Stromal cell of bone marrow (primary cell): ENCODE measurements around the gene PPP1R1A.

Source experiments
- DNase-seq: peaks from one replicate; pipeline ENCODE4 v3.0.0-alpha.2; 2012; ENCODE audit warnings: low read depth

PPP1R1A gene

GRCh38 chr12:54603173-54603814 lies 14.8 kb upstream of the PPP1R1A start:
- DNase-seq: peak; percentile 47

- DNase-seq: no peak
These were observed 14.2 kb upstream of the PPP1R1A start for GRCh38 chr12:54602661-54603060.

DNA sequence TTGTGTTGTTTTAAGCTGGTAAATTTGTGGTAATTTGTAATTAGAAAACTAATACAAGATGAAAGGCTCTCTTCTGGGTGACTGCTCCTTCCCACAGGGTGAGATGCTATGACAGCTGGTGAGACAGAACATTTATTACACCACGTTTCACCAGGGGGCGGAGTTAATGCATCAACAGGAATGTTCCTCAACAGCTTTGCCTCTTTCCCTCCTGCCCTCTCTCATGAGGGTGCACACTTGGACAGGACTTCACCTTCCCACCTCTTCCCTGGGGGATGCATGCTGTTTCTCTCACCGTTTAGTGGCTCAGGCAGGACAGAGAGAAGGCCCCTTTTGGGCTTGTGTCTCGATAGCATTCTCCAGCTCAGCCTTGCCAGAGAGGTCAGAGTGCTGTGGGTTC lies 13.4 kb upstream of the PPP1R1A start:
- DNase-seq: no peak

DNA sequence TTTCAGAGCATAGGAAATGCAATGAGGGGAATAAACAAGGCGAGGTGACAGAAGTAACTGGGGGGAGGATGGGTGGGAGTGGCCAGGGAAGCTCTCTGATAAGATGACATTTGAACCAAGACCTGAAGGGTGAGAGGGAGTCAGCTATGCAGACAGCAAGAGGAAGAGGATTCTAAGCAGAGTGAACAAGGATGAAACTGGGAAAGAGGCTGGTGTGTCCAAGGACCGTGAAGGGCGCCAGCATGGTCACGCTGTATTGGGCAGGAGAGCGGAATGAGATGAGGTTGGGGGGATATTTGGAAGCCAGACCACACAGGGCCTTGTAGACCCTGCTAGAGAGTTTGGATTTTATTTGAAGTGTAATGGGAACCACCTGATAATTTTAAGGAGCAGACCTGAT lies 10.5 kb upstream of the PPP1R1A start:
- no peak for DNase-seq

DNA sequence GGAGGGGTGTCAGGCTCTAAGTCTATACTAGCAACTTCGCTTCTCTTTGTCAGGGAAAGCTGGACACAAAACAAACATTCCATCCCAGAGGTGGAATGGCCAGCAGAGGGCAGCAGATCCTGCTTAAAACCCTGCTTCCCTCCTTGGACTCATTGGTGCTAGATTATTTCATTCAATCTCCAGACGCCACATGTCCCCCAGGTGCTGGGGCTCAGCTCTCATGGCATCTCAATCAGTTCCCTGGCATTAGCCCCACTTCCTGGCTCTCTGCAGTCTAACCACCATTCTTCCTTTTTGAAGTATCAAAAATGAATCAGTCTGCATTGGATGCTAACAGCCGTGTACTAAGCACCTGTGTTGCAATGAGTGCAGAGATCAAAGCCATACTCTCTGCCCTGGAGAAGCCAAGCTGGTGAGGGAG lies 8.1 kb upstream of the PPP1R1A start:
- peak; percentile 44 for DNase-seq

DNA sequence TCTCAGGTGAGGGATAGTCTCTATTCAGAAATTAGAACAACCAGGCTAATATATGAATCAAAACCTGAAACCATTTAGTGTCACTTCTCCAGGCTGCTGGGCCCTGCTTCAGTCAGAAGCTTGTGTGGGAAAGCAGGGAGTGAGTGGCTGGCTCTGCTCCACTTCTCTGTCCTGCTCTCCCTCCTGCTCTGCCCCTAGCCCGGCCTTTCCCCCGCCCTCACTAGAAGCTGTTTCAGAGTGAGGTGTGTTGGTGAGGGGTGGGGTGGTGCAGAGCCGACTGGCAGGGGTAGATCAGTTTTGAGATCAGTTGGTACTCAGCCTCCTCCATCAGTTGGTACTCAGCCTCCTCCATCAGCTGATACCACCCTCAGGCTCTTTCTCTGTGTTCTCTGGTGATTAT lies 7.0 kb upstream of the PPP1R1A start:
- no peak for DNase-seq

DNA sequence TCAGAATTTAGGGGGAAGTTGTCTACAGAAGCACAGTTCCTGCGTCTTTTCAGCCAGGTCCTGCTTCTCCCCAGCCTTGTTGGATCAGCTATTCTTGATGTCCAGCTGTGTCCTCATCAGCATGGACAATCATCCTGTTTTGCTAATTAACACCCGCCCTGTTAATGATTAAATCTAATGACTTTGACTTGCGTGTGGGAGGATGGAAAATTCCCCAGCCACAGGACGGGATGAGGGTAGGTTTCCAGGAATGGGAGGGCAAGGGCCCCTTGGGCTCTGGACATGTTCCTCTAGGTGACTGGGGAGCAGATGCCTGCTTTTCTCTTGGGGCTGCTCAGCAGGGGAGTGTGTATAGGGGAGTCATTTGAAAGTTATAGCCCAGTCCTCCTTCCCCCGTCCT lies 5.3 kb upstream of the PPP1R1A start:
- no peak for DNase-seq

DNA sequence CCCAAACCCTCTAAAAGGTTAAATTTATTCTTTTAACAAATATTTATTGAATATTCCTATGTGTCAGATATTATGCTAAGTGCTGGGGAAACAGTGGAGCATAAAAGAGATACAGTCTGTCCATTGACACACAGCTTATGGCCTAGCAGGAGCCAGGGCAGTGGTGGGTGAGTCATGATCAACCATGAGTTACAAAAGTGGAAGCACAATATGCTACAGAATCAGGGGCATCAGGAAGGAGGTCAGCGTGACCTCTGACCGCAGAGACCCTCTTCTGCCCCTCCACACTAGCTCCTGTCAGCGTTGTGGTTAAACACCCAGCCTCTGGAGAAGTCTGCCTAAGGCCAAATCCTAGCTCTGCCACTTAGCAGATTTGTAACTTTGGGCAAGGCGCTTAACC lies 4.7 kb upstream of the PPP1R1A start:
- DNase-seq: peak; percentile 3

GRCh38 chr12:54592316-54592715 lies 3.9 kb upstream of the PPP1R1A start:
- peak; percentile 48 for DNase-seq

- DNase-seq: peak; percentile 29
These were observed 2.6 kb upstream of the PPP1R1A start for GRCh38 chr12:54590978-54591591.

DNA sequence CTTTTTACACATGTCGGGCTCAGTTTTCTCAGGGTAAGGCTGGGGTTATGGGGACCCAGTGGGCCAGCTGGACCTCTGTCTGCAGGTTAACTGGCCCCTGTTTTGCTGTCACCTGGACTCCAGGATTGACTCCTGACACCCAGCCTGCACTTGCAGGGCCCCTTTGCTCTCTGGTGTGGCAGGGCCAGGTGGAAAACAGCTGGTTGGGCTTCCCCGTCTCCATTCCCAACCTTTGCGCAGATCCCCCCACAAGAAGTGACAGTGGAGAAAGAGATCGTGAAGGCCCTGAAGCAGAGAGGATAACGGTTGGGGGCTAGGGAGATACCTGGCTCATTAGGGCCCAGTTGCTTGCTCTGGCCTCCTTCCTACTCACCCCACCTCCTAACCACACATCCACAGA lies 1.5 kb upstream of the PPP1R1A start:
- no peak for DNase-seq

GRCh38 chr12:54588890-54589267 lies 420 bp upstream of the PPP1R1A start:
- no peak for DNase-seq

GRCh38 chr12:54587315-54587873 lies 1.1 kb downstream of the PPP1R1A start:
- DNase-seq: no peak

DNA sequence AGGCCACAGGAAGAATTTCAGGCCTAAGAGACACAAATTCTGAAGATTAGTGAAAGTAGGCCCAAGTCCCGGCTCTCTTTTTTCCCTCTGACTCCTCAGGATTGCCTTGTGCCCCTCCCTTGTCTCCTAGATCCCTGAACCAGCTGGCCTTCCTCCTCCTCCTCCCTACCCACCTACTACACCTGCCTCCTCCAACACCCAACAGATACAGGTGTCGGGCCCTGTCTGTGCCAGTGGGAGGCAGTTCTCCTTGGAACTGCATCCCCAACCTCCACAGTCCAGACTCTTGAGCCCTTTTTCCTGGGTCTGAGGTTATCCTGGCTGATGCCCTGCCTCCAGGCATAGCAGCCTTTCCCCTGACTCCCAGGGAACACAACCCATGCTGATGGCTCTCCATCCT lies 1.8 kb downstream of the PPP1R1A start:
- DNase-seq: no peak

DNA sequence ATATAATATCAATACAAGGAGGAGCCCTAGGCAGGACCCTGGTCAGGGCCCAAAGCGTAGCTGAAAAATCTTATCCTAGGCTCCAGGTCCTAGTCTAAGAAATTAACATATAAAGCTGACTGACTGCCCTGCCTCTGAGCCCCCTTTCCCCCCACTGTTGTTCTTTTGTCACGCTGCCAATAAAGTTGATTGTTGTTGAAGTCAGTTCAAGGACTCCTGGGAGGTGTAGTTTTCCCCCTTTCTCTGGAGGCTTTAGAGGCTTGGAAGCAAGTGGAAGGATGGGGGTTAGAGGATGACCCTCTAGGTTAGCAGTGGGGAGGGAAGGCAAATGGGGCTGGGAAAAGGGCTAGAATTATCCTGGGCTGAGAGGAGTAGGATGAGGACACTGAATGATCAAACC lies 3.2 kb downstream of the PPP1R1A start:
- DNase-seq: no peak

- DNase-seq: no peak
These were observed 4.3 kb downstream of the PPP1R1A start for GRCh38 chr12:54584128-54584527.

- no peak for DNase-seq
These were observed 4.7 kb downstream of the PPP1R1A start for GRCh38 chr12:54583726-54584125.

- DNase-seq: no peak
These were observed 7.0 kb downstream of the PPP1R1A start for GRCh38 chr12:54581412-54581811.

DNA sequence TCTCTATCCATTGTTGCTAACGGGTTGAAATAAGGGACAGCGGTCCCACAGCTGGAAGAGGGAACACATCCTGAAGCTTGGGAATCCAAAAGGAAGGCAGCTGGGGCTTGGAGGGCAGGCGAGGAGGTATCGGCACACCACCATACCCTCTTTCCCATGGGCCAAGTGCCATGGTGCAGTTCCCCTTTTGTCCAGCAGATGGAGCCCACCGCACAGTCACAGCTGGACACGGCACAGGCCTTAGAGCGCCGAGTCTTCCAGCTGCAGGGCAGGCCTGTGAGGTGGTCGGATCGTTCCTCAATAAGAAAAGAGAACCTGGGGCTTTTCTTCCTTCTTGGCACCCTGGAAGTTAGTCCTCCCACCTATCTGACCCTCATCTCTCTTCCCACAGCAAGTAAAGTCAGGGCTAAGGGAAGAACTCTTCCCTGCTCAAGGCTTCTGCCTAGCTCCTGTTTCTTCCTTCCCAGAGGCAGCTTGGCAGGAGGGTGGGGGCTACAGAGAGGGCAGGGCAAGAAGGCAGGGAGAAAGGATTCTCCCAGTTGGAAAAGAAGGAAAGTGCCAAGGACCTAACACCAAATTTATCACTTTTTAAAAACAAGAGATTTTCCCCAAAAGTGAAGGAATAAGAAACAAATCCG lies 8.6 kb downstream of the PPP1R1A start:
- DNase-seq: peak; percentile 55

- no peak for DNase-seq
These were observed 9.2 kb downstream of the PPP1R1A start for GRCh38 chr12:54579258-54579657.

DNA sequence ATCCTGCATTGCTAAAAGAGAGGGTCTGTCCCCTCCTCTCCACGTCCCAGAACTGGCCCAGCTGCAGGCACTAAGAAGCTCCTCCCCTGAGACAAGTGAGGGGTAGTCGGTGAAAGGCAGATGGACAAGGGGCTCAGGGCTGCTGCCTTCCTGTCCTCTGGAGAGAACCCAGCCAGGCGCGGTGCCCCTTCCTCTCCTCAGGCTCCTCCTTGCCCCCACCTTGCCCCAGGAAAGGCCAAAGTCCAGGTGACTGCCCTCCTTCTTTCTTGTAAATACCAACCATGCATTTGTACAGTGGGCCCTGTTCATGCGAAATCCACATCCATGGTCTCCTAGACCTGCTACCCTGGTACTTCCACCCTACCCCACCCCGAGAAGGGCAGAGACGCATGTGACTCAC lies 9.7 kb downstream of the PPP1R1A start:
- no peak for DNase-seq

GRCh38 chr12:54572881-54573280 lies 15.6 kb downstream of the PPP1R1A start:
- DNase-seq: no peak
